ENCODE data around the gene GABRR1.

GRCh38 chr6:89214197-89214596, 3.0 kb downstream of the GABRR1 start:
- no peak for TF ChIP-seq CTCF (IDR thresholded peaks at IDR 0.05)
- TF ChIP-seq EP300 (IDR thresholded peaks at IDR 0.05), result no peak
- TF ChIP-seq POLR2AphosphoS5 (IDR thresholded peaks at IDR 0.05), result no peak

Data from stomach (tissue), 4 donors.